Endothelial cell of umbilical vein (primary cell): Measurements from ENCODE around the gene KRT83. TPM values are rescaled to one million over a fixed set of nuclear protein-coding genes. Genes with fewer than 3 reads are reported as not detected.

Experiments
- BruUV-seq: library from RNA; stranded (reverse); fragments of 400-500 nt; replicated peaks from 2 replicates; lab custom pipeline; 2021; lab: Mats Ljungman, UMichigan
- CTCF ChIA-PET: fragments of 300-600, 350-600 bp; sonication (Branson Sonifier 250); formaldehyde crosslinking; loops from one replicate; lab custom pipeline; 2021; ENCODE audit warnings: antibody characterized with exemption, inconsistent platforms; lab: Charles Lee
- POLR2A ChIA-PET: fragments of 300-600, 350-600 bp; sonication (Branson Sonifier 250); formaldehyde crosslinking; loops from one replicate; lab custom pipeline; 2021; ENCODE audit warnings: antibody characterized with exemption, inconsistent platforms; lab: Charles Lee
- DNase-seq: peaks from one replicate; pipeline ENCODE4 v3.0.0-alpha.2; 2011; ENCODE audit warnings: low read depth, low spot score
- FAIRE-seq: peaks from 2 replicates; lab custom pipeline; 2011; peaks lifted over from hg19 to GRCh38; lab: Jason Lieb, UNC
- H2AFZ ChIP-seq: 2 replicates; pipeline ENCODE4 v1.6.0; 2012; ENCODE audit warnings: low read depth, low read length, control low read depth, inconsistent platforms
- H3K27ac ChIP-seq: 2 replicates; pipeline ENCODE4 v1.5.1; 2011; ENCODE audit warnings: low read depth, mild to moderate bottlenecking, control low read depth, low read length, moderate library complexity; ENCODE audit not compliant: insufficient read depth
- H3K27me3 ChIP-seq, 2 experiments: 2 replicates each; pipeline versions ENCODE4 v1.6.0 to v1.6.1; 2011; ENCODE audit warnings: low read length in 2 of 2, mixed read lengths in 1 of 2; ENCODE audit not compliant: control insufficient read depth in 2 of 2, insufficient read depth in 2 of 2
- H3K36me3 ChIP-seq, 2 experiments: 2 replicates in 1 of 2; 3 replicates in 1 of 2; pipeline ENCODE4 v1.5.1; 2011; ENCODE audit warnings: low read length in 2 of 2, mild to moderate bottlenecking in 1 of 2, moderate library complexity in 1 of 2; ENCODE audit not compliant: control insufficient read depth in 2 of 2, insufficient read depth in 2 of 2; ENCODE audit errors: extremely low read depth in 1 of 2
- H3K4me1 ChIP-seq: 3 replicates; pipeline ENCODE4 v1.5.1; 2011; ENCODE audit warnings: mild to moderate bottlenecking, low read length; ENCODE audit not compliant: control insufficient read depth, insufficient read depth; ENCODE audit errors: extremely low read depth
- H3K4me2 ChIP-seq: 2 replicates; pipeline ENCODE4 v1.6.1; 2011; ENCODE audit warnings: low read length, control low read depth, mixed read lengths; ENCODE audit not compliant: insufficient read depth
- H3K4me3 ChIP-seq, 3 experiments: fragments of 200-600 bp in 1 of 3; sonication (generic), shearing (Covaris generic) in 1 of 3; replicated peaks in 1 of 3; 2 replicates each; pipeline ENCODE4 v1.5.1; 2011 to 2016; ENCODE audit warnings: control low read depth in 3 of 3, low read length in 3 of 3, mild to moderate bottlenecking in 2 of 3, inconsistent platforms in 1 of 3, low read depth in 1 of 3, moderate library complexity in 1 of 3; ENCODE audit not compliant: insufficient read depth in 1 of 3
- H3K79me2 ChIP-seq: 2 replicates; pipeline ENCODE4 v1.6.0; 2012; ENCODE audit warnings: low read length, inconsistent platforms; ENCODE audit not compliant: control insufficient read depth, insufficient read depth
- H3K9ac ChIP-seq: replicated peaks from 2 replicates; pipeline ENCODE3; 2011; ENCODE audit warnings: low read length, control low read depth; ENCODE audit not compliant: insufficient read depth; ENCODE audit errors: extremely low read depth
- H3K9me1 ChIP-seq: replicated peaks from 3 replicates; pipeline ENCODE4 v1.6.0; 2011; ENCODE audit warnings: mild to moderate bottlenecking, low read length; ENCODE audit not compliant: control insufficient read depth, insufficient read depth; ENCODE audit errors: extremely low read depth
- H3K9me3 ChIP-seq: replicated peaks from 2 replicates; pipeline ENCODE4 v1.5.1; 2012; ENCODE audit warnings: low read length, inconsistent platforms; ENCODE audit not compliant: control insufficient read depth, insufficient read depth
- H4K20me1 ChIP-seq: replicated peaks from 2 replicates; pipeline ENCODE3; 2011; ENCODE audit warnings: mild to moderate bottlenecking, low read length; ENCODE audit not compliant: control insufficient read depth, insufficient read depth; ENCODE audit errors: extremely low read depth
- GATA2 ChIP-seq: IDR thresholded peaks from 2 replicates; pipeline ENCODE4 v1.7.0; 2011; ENCODE audit warnings: low read depth, mild to moderate bottlenecking, moderate library complexity, mixed read lengths, low read length; ENCODE audit not compliant: insufficient read length, insufficient read depth
- POLR2AphosphoS5 ChIP-seq: IDR thresholded peaks from 2 replicates; pipeline ENCODE4 v1.6.1; 2012; ENCODE audit warnings: low read depth, mild to moderate bottlenecking, control low read depth, low read length, moderate library complexity; ENCODE audit not compliant: insufficient read depth
- dilution Hi-C: fragments of 300-500 bp; cut with MboI; formaldehyde crosslinking; loops from one replicate; pipeline ENCODE4 v1.15.0; 2019; ENCODE audit warnings: low sequenced_read_pairs; ENCODE audit not compliant: extremely low pct_ligation_motif_present
- intact Hi-C: fragments of 100-400 bp; cut with micrococcal nuclease; formaldehyde crosslinking; loops from one replicate; pipeline ENCODE4 v1.10.0; 2022
- polyA plus RNA-seq, 4 experiments: library from polyadenylated mRNA; depleted of rRNA in 3 of 4; stranded (reverse) in 3 of 4; unstranded in 1 of 4; fragments of >200 nt; gene quantifications; 2 replicates each; pipeline versions ENCODE4 v1.2.1 to v1.2.3, GENCODE V29; 2011 to 2012; ENCODE audit warnings: missing spikeins in 1 of 4
- total RNA-seq: library from RNA; stranded (reverse); gene quantifications from 2 replicates; pipeline ENCODE4 v1.2.3, GENCODE V29; 2021
- TF ChIP-seq, protein P1 (sequence below): IDR thresholded peaks from 2 replicates; pipeline ENCODE4 v1.6.1; 2011; ENCODE audit not compliant: insufficient read depth, insufficient read length
- TF ChIP-seq, protein P2 (sequence below), 2 donors: IDR thresholded peaks; 1 replicate in 1 of 2; 2 replicates in 1 of 2; pipeline ENCODE4 v1.5.1; 2011; ENCODE audit warnings: low read length in 2 of 2, mild to moderate bottlenecking in 2 of 2, moderate library complexity in 2 of 2, control low read depth in 1 of 2, inconsistent platforms in 1 of 2, low read depth in 1 of 2; ENCODE audit not compliant: insufficient read depth in 1 of 2; ENCODE audit errors: extremely low read depth in 1 of 2

KRT83 gene
- total and polyA plus RNA-seq, 2 donors (not counting 3 experiments of a cell fraction or from before 2014, with no cell fraction given): not detected

DNA sequence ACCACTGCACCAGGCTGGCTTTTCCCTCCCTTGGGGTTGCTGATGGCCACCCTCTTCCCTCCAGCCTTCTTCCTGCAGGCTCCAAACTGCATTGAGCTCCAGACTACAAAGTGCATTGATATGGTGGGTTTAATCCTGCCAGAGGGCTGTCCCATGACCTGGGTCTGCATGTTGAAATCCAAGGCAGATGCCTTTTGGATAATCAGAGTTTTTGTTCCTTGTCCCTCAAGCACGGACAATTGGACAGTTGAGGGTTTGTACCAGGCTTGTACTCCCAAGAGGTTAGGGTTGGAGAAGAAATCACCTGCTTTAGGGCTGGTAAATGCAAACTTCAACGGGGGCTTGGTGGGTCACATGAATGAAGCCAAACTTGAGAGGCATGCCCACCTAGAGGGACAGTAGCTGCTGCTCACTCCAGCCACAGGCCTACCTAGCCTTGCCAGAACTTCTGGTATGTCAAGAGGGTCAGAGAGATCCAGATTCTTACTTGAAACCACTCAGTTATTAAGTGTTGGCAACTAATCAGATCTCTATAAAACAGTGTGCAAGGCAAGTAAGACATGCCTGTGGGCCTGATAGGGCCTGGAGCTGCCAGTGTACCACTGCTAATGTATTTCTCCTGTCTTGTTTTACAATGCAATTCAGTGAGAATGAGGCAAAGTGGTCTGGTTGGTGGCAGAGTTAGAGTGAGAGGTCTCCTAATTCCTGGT, 21.7 kb upstream of the KRT83 start:
- intact Hi-C loops (no loop called here), dilution Hi-C loops (no loop called here)
- TF ChIP-seq GATA2 (no peak), POLR2AphosphoS5 (no peak)
- TF ChIP-seq, protein P1, sequence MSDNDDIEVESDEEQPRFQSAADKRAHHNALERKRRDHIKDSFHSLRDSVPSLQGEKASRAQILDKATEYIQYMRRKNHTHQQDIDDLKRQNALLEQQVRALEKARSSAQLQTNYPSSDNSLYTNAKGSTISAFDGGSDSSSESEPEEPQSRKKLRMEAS: no peak
- TF ChIP-seq, protein P2, sequence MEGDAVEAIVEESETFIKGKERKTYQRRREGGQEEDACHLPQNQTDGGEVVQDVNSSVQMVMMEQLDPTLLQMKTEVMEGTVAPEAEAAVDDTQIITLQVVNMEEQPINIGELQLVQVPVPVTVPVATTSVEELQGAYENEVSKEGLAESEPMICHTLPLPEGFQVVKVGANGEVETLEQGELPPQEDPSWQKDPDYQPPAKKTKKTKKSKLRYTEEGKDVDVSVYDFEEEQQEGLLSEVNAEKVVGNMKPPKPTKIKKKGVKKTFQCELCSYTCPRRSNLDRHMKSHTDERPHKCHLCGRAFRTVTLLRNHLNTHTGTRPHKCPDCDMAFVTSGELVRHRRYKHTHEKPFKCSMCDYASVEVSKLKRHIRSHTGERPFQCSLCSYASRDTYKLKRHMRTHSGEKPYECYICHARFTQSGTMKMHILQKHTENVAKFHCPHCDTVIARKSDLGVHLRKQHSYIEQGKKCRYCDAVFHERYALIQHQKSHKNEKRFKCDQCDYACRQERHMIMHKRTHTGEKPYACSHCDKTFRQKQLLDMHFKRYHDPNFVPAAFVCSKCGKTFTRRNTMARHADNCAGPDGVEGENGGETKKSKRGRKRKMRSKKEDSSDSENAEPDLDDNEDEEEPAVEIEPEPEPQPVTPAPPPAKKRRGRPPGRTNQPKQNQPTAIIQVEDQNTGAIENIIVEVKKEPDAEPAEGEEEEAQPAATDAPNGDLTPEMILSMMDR (IDR thresholded peaks at IDR 0.05; ENCODE audit: extremely low read depth in 1 of 2, insufficient read depth in 1 of 2, low read depth in 1 of 2, low read length in 2 of 2): no peak
- POLR2A ChIA-PET: no interaction called here
- CTCF ChIA-PET: no interaction called here
- Histone ChIP-seq H3K9me1 (no peaks in the 10 kb centered on the region), H4K20me1 (no peaks in the 10 kb centered on the region), H3K4me1 (no peaks in the 10 kb centered on the region), H3K9me3 (no peaks in the 10 kb centered on the region), H3K27ac (no peak overlapping the region), H3K36me3 (no peaks in the 10 kb centered on the region), H2AFZ (no peak overlapping the region), H3K4me2 (no peak overlapping the region), H3K4me3 (no peak overlapping the region), H3K9ac (no peak overlapping the region), H3K27me3 (peaks cover 7 to 13% of the 10 kb centered on the region in 2 experiments), H3K79me2 (no peaks in the 10 kb centered on the region)
- DNase-seq (no peak), FAIRE-seq (no peak)
- BruUV-seq: no TSS peak
